ENCODE results near the gene KRTAP20-4.

The KRTAP20-4 gene

GRCh38 chr21:30620522-30620921, at the start of gene KRTAP20-4:
Gene KRTAP20-4 (plus strand): TSS chr21:30620627.
- no peak for TF ChIP-seq POLR2A (IDR thresholded peaks at IDR 0.05; ENCODE audit: low read depth, low read length)
- FAIRE-seq (no peak), DNase-seq (ENCODE audit: insufficient read length, low spot score) (no peak)

- FAIRE-seq (no peak), DNase-seq (ENCODE audit: insufficient read length, low spot score) (no peak)
- TF ChIP-seq POLR2A (IDR thresholded peaks at IDR 0.05; ENCODE audit: low read depth, low read length): no peak
Measured at GRCh38 chr21:30577766-30578165, 42.7 kb upstream of the KRTAP20-4 start.

- DNase-seq (ENCODE audit: insufficient read length, low spot score) (no peak), FAIRE-seq (no peak)
- TF ChIP-seq POLR2A (IDR thresholded peaks at IDR 0.05; ENCODE audit: low read depth, low read length): no peak
Measured at GRCh38 chr21:30579346-30579745, 41.1 kb upstream of the KRTAP20-4 start.

GRCh38 chr21:30580132-30580531, 40.3 kb upstream of the KRTAP20-4 start:
- no peak for DNase-seq (ENCODE audit: insufficient read length, low spot score)

GRCh38 chr21:30582870-30583269, 37.6 kb upstream of the KRTAP20-4 start:
- no peak for TF ChIP-seq POLR2A (IDR thresholded peaks at IDR 0.05; ENCODE audit: low read depth, low read length)
- DNase-seq (ENCODE audit: insufficient read length, low spot score) (no peak), FAIRE-seq (no peak)

More at GRCh38 chr21:30580132-30580531, 40.3 kb upstream of the KRTAP20-4 start:
- TF ChIP-seq POLR2A (IDR thresholded peaks at IDR 0.05; ENCODE audit: low read depth, low read length): no peak
- FAIRE-seq: no peak

GRCh38 chr21:30590297-30590696, 30.1 kb upstream of the KRTAP20-4 start, which contains the start of gene KRTAP22-2:
Gene KRTAP22-2 (minus strand): TSS chr21:30590397.
- DNase-seq (ENCODE audit: insufficient read length, low spot score): no peak
- TF ChIP-seq POLR2A (IDR thresholded peaks at IDR 0.05; ENCODE audit: low read depth, low read length): no peak
- no peak for FAIRE-seq

GRCh38 chr21:30592140-30592539, 28.3 kb upstream of the KRTAP20-4 start, which contains the start of gene KRTAP6-3:
Gene KRTAP6-3 (plus strand): TSS chr21:30592440. CDS start chr21:30592446, 6 bp downstream.
- FAIRE-seq: no peak

GRCh38 chr21:30598802-30599201, 21.6 kb upstream of the KRTAP20-4 start, which contains the start of gene KRTAP6-2:
Gene KRTAP6-2 (minus strand): TSS chr21:30598902. CDS start chr21:30598874, 28 bp downstream.
- no peak for DNase-seq (ENCODE audit: insufficient read length, low spot score)
- FAIRE-seq: no peak
- no peak for TF ChIP-seq POLR2A (IDR thresholded peaks at IDR 0.05; ENCODE audit: low read depth, low read length)

More at GRCh38 chr21:30592140-30592539, 28.3 kb upstream of the KRTAP20-4 start, which contains the start of gene KRTAP6-3:
- TF ChIP-seq POLR2A (IDR thresholded peaks at IDR 0.05; ENCODE audit: low read depth, low read length): no peak
- no peak for DNase-seq (ENCODE audit: insufficient read length, low spot score)

- TF ChIP-seq POLR2A (IDR thresholded peaks at IDR 0.05; ENCODE audit: low read depth, low read length): no peak
- DNase-seq (ENCODE audit: insufficient read length, low spot score): no peak
- no peak for FAIRE-seq
Measured at GRCh38 chr21:30600787-30601186, 19.6 kb upstream of the KRTAP20-4 start, which contains the start of gene KRTAP22-1. Gene KRTAP22-1 (plus strand): TSS chr21:30601087.

- no peak for TF ChIP-seq POLR2A (IDR thresholded peaks at IDR 0.05; ENCODE audit: low read depth, low read length)
- DNase-seq (ENCODE audit: insufficient read length, low spot score) (no peak), FAIRE-seq (no peak)
Measured at GRCh38 chr21:30605968-30606367, 14.5 kb upstream of the KRTAP20-4 start.

GRCh38 chr21:30612132-30612531, 8.3 kb upstream of the KRTAP20-4 start:
- DNase-seq (ENCODE audit: insufficient read length, low spot score): no peak
- no peak for TF ChIP-seq POLR2A (IDR thresholded peaks at IDR 0.05; ENCODE audit: low read depth, low read length)
- FAIRE-seq: no peak

- FAIRE-seq: no peak
- TF ChIP-seq POLR2A (IDR thresholded peaks at IDR 0.05; ENCODE audit: low read depth, low read length): no peak
- no peak for DNase-seq (ENCODE audit: insufficient read length, low spot score)
Measured at GRCh38 chr21:30613836-30614235, 6.6 kb upstream of the KRTAP20-4 start, which contains the start of gene KRTAP6-1. Gene KRTAP6-1 (minus strand): TSS chr21:30613930. CDS start chr21:30613904, 26 bp downstream.

- TF ChIP-seq POLR2A (IDR thresholded peaks at IDR 0.05; ENCODE audit: low read depth, low read length): no peak
- FAIRE-seq (no peak), DNase-seq (ENCODE audit: insufficient read length, low spot score) (no peak)
Measured at GRCh38 chr21:30615199-30615598, 5.2 kb upstream of the KRTAP20-4 start.

GRCh38 chr21:30616125-30616524, 4.3 kb upstream of the KRTAP20-4 start, which contains the start of gene KRTAP20-1:
Gene KRTAP20-1 (plus strand): TSS chr21:30616425. CDS start chr21:30616455, 30 bp downstream.
- DNase-seq (ENCODE audit: insufficient read length, low spot score): no peak
- FAIRE-seq: no peak
- TF ChIP-seq POLR2A (IDR thresholded peaks at IDR 0.05; ENCODE audit: low read depth, low read length): no peak

- FAIRE-seq: no peak
- no peak for TF ChIP-seq POLR2A (IDR thresholded peaks at IDR 0.05; ENCODE audit: low read depth, low read length)
- no peak for DNase-seq (ENCODE audit: insufficient read length, low spot score)
Measured at GRCh38 chr21:30620080-30620479, 347 bp upstream of the KRTAP20-4 start.

All from H54 (cell line).